HEK293T (cell line): ENCODE measurements around the gene CFAP58.
A peak's percentile ranks its signal among the peaks of the same experiment; 100 is the strongest.

ENCODE experiments used
- CTCF ChIA-PET: fragments of 350-600 bp; formaldehyde crosslinking; extraction: SDS; loops from one replicate; lab custom pipeline; 2021; ENCODE audit warnings: antibody characterized with exemption, inconsistent platforms; lab: Yijun Ruan, JAX
- POLR2A ChIA-PET: fragments of 350-600 bp; formaldehyde crosslinking; extraction: SDS; loops from one replicate; lab custom pipeline; 2020; ENCODE audit warnings: antibody characterized with exemption, inconsistent platforms; lab: Yijun Ruan, JAX
- DNase-seq: peaks from one replicate; pipeline ENCODE4 v3.0.0; 2012; ENCODE audit warnings: mixed read lengths; ENCODE audit errors: extremely low spot score
- ARNT ChIP-seq: fragments of 450-650 bp; IDR thresholded peaks from 2 replicates; pipeline ENCODE4 v1.6.1; 2017; ENCODE audit warnings: mild to moderate bottlenecking
- BHLHE40 ChIP-seq: fragments of 450-650 bp; IDR thresholded peaks from 2 replicates; pipeline ENCODE4 v1.6.1; 2016; ENCODE audit warnings: mild to moderate bottlenecking, moderate library complexity, borderline replicate concordance
- CTBP1 ChIP-seq: fragments of 450-650 bp; IDR thresholded peaks from 2 replicates; pipeline ENCODE4 v1.6.1; 2016; ENCODE audit warnings: borderline replicate concordance
- ELF4 ChIP-seq: fragments of 450-650 bp; IDR thresholded peaks from 2 replicates; pipeline ENCODE4 v1.6.1; 2017; ENCODE audit warnings: antibody characterized with exemption
- FOXA1 ChIP-seq: fragments of 450-650 bp; IDR thresholded peaks from 2 replicates; pipeline ENCODE4 v1.6.1; 2016; ENCODE audit warnings: mild to moderate bottlenecking
- FOXK2 ChIP-seq: fragments of 450-650 bp; IDR thresholded peaks from 2 replicates; pipeline ENCODE4 v1.6.1; 2016; ENCODE audit warnings: mild to moderate bottlenecking
- FOXM1 ChIP-seq: fragments of 450-650 bp; IDR thresholded peaks from 2 replicates; pipeline ENCODE4 v1.6.1; 2017; ENCODE audit warnings: mild to moderate bottlenecking, borderline replicate concordance
- HDGF ChIP-seq: fragments of 450-650 bp; IDR thresholded peaks from 2 replicates; pipeline ENCODE4 v1.6.1; 2017; ENCODE audit warnings: antibody characterized with exemption, borderline replicate concordance
- L3MBTL2 ChIP-seq: fragments of 450-650 bp; conservative IDR thresholded peaks from 2 replicates; pipeline ENCODE4 v1.6.1; 2016; ENCODE audit warnings: mild to moderate bottlenecking
- LEF1 ChIP-seq: fragments of 450-650 bp; IDR thresholded peaks from 2 replicates; pipeline ENCODE4 v1.6.1; 2017; ENCODE audit warnings: mild to moderate bottlenecking, borderline replicate concordance
- NFRKB ChIP-seq: fragments of 450-650 bp; IDR thresholded peaks from 2 replicates; pipeline ENCODE4 v1.6.1; 2016; ENCODE audit warnings: mild to moderate bottlenecking, moderate library complexity
- SP1 ChIP-seq: fragments of 450-650 bp; IDR thresholded peaks from 2 replicates; pipeline ENCODE4 v1.6.1; 2017
- SUZ12 ChIP-seq: fragments of 450-650 bp; IDR thresholded peaks from 2 replicates; pipeline ENCODE4 v1.6.1; 2016; ENCODE audit warnings: mild to moderate bottlenecking
- TARDBP ChIP-seq: fragments of 450-650 bp; IDR thresholded peaks from 2 replicates; pipeline ENCODE4 v1.6.1; 2016
- ZNF384 ChIP-seq: fragments of 450-650 bp; IDR thresholded peaks from 2 replicates; pipeline ENCODE4 v1.6.1; 2016
- TF ChIP-seq, protein P1 (sequence below): fragments of 450-650 bp; IDR thresholded peaks from 2 replicates; pipeline ENCODE4 v1.6.1; 2016

The CFAP58 gene

DNA sequence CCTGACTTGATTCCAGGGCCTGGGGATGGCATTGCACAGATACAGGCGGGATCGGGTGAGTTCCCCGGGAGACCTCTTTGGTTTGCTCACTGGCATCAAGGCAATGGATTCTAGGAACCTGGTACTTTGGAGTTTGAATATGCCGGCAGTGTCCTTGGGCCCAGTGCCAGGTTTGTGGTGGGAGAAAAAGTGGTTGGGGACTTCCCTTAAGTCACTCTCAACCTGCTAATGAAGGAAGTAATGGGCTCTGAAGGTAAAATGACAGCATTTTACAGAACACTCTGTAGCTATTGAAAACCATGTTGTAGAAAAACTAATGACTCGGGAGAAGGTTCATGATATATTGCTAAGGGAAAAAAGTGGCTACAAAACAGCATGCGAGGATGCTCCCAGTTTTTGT lies 129.9 kb downstream of the CFAP58 start:
- CTCF ChIA-PET = no interaction called here
- POLR2A ChIA-PET = no interaction called here
- DNase-seq = no peak
- TF ChIP-seq NFRKB (no peak), ELF4 (no peak), CTBP1 (no peak), FOXM1 (no peak), SUZ12 (no peak), ARNT (no peak), FOXA1 (no peak), FOXK2 (no peak)
- TF ChIP-seq, protein P1, sequence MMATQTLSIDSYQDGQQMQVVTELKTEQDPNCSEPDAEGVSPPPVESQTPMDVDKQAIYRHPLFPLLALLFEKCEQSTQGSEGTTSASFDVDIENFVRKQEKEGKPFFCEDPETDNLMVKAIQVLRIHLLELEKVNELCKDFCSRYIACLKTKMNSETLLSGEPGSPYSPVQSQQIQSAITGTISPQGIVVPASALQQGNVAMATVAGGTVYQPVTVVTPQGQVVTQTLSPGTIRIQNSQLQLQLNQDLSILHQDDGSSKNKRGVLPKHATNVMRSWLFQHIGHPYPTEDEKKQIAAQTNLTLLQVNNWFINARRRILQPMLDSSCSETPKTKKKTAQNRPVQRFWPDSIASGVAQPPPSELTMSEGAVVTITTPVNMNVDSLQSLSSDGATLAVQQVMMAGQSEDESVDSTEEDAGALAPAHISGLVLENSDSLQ = no peak

DNA sequence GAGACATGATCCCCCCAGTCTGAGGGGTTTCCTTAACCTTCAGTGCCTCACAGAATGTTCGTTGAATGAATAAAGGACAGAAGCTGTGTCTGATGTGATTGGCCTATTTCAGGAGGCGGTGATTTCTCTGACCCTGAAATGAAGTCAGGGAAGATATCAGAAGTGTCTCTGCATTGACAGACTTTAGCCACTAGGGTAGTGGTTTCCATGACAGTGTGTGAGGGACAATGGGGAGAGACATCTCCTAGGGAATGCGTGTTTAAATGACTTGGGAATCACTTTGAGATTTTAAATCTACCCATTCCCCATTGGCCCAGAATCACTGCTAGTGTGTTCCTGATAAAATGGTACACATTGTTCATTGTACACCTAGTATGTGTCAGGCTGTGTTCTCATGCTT lies 132.0 kb downstream of the CFAP58 start:
- ChIA-PET POLR2A (no interaction called here), CTCF (no interaction called here)
- no peak for TF ChIP-seq LEF1
- no peak for TF ChIP-seq ZNF384
- no peak for TF ChIP-seq ARNT
- TF ChIP-seq CTBP1 = no peak
- TF ChIP-seq FOXK2 = no peak
- no peak for TF ChIP-seq FOXM1
- TF ChIP-seq ELF4 = no peak
- no peak for TF ChIP-seq SP1
- TF ChIP-seq HDGF = no peak
- no peak for TF ChIP-seq NFRKB
- TF ChIP-seq SUZ12 = no peak
- TF ChIP-seq BHLHE40 = no peak
- TF ChIP-seq TARDBP = no peak
- TF ChIP-seq, protein P1 = no peak
- peak; percentile 40 for DNase-seq

DNA sequence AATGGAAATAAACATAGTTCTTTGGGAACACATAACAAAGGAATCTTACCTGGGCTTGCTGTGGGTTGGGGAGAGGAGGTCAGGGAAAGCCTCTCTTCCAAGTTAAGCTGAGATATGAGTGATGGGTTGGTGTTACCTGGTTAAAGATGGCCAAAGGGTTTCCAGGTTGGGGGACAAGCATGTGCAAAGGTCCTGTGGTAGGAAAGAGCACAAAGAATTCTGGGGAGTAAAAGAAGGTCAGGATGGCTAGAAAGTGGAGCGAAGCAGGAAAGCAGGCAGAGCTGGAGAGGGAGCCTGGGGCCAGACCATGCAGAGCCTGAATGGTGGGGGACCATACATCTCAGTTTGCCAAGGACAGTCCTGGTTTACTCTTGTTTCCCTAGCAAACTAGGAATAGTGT lies 133.2 kb downstream of the CFAP58 start:
- no peak for DNase-seq
- TF ChIP-seq SP1 (no peak), BHLHE40 (no peak), FOXA1 (no peak)
- TF ChIP-seq, protein P1 = no peak
- POLR2A ChIA-PET = no interaction called here
- CTCF ChIA-PET = no interaction called here

DNA sequence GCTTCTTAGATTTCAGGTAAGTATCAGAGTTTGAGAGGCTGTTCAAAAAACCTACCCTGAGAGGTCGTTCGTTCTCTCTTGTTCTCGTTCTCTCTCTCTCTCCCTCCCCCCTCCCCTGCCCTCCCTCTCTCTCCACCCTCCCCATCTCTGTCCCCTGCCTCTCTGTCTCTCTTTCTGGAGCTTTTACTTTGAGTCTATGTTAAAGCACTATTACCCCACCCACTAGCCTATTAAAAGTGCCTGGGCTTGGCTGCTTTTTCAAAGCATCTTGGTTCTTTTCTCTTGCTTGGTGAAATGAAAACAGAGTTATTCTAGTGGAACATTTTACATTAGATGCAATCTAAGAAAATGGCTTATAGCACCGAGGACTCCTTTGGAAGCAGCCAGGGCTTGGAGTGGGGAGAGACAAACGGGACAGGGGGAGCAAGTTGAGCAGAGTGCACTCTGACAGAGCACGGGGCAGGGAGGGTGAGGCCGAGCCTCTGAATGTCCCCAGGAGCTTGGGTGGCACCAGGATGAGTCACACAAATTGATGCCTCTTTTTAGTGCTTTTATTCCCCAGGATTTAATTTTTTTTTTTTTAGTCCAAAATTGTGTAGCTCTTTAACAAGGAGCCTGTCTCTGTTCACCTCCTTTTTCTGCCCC lies 134.3 kb downstream of the CFAP58 start:
- POLR2A ChIA-PET = no interaction called here
- CTCF ChIA-PET = no interaction called here

DNA sequence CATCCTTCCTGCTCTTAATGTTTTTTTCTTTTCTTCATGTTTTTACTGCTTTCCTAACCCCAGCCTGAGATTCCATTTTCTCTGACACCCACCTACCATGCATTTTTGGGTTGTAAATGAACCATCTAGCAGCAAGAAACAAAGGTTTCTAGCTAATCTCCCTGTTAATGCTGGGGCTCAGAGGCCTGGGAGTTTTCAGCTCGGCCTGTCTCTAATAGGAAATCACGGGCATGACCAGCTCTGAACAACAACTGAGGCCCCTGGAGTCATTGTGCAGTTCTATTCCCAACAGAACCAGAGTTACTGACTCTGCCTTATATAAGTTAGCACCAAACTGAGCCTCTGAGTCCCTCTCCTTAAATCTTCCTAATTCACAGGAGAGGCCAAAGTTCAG lies 134.8 kb downstream of the CFAP58 start:
- TF ChIP-seq FOXK2 (no peak), FOXM1 (no peak)
- ChIA-PET POLR2A (no interaction called here), CTCF (no interaction called here)
- DNase-seq = no peak

More for the DNA sequence above, 134.3 kb downstream of the CFAP58 start:
- DNase-seq = no peak
- TF ChIP-seq ARNT = no peak
- no peak for TF ChIP-seq HDGF
- TF ChIP-seq ELF4 = no peak
- TF ChIP-seq NFRKB = no peak
- TF ChIP-seq, protein P1 = no peak
- TF ChIP-seq FOXK2 = no peak
- no peak for TF ChIP-seq FOXA1
- TF ChIP-seq CTBP1 = no peak
- no peak for TF ChIP-seq LEF1
- no peak for TF ChIP-seq L3MBTL2
- no peak for TF ChIP-seq SP1
- no peak for TF ChIP-seq TARDBP
- TF ChIP-seq SUZ12 = no peak
- no peak for TF ChIP-seq FOXM1
- no peak for TF ChIP-seq BHLHE40
- TF ChIP-seq ZNF384 = no peak

DNA sequence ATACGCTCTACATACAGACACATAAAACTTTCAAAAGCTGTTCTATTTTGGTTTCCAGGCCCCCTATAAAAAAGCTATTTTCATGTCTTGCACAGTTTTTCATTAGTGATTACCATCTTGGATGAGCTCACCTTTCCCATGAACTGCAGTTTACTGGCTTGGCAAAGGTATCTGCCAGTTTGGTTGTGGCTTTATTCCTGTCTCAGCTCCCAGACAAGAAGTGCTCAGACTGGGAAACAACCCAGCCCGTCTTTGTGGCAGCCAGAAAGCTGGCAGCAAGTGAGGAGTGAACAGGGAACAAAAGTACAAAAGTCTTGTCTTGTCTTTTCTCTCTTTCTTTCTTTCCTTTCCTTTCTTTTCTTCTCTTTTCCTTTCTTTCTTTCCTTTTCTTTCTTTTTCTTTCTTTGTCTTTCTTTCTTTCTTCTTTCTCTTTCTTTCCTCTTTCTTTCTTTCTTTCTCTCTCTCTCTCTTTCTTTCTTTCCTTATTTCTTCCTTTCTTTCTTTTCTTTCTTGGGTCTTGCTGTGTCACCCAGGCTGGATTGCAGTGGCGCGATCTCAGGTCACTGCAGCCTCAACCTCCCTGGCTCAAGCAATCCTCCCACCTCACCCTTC lies 138.8 kb downstream of the CFAP58 start:
- POLR2A ChIA-PET = no interaction called here
- CTCF ChIA-PET = no interaction called here
- TF ChIP-seq, protein P1 = no peak
- TF ChIP-seq BHLHE40 (no peak), CTBP1 (no peak)
- no peak for DNase-seq
